Duodenal mucosa (tissue), 2 donors: ENCODE results near the gene SLITRK2.

Source experiments
- H3K27ac ChIP-seq: one replicate; pipeline ENCODE4 v1.7.0; 2013; ENCODE audit warnings: low read depth, low read length
- H3K27me3 ChIP-seq, 2 donors: one replicate each; pipeline ENCODE4 v1.7.0; 2013; ENCODE audit warnings: low read length in 2 of 2, control low read depth in 1 of 2; ENCODE audit not compliant: insufficient read depth in 2 of 2, control insufficient read depth in 1 of 2
- H3K36me3 ChIP-seq, 2 donors: one replicate each; pipeline ENCODE4 v1.7.0; 2013; ENCODE audit warnings: low read length in 2 of 2, control low read depth in 1 of 2; ENCODE audit not compliant: insufficient read depth in 2 of 2, control insufficient read depth in 1 of 2
- H3K4me1 ChIP-seq, 2 donors: one replicate each; pipeline ENCODE4 v1.7.0; 2013; ENCODE audit warnings: low read length in 2 of 2, control low read depth in 1 of 2; ENCODE audit not compliant: insufficient read depth in 2 of 2, control insufficient read depth in 1 of 2
- H3K4me3 ChIP-seq, 2 donors: one replicate each; pipeline ENCODE4 v1.7.0; 2013; ENCODE audit warnings: low read length in 2 of 2, low read depth in 1 of 2
- H3K9ac ChIP-seq, 2 donors: one replicate each; pipeline ENCODE4 v1.7.0; 2013; ENCODE audit warnings: low read length in 2 of 2, low read depth in 1 of 2
- H3K9me3 ChIP-seq, 2 donors: one replicate each; pipeline ENCODE4 v1.7.0; 2013; ENCODE audit warnings: low read length in 2 of 2, control low read depth in 1 of 2; ENCODE audit not compliant: control insufficient read depth in 1 of 2

Gene SLITRK2

GRCh38 chrX:145848857-145849256 lies 31.2 kb downstream of the SLITRK2 start:
- Histone ChIP-seq H3K27me3 (no peaks in the 10 kb centered on the region), H3K27ac (no peak overlapping the region), H3K4me1 (no peaks in the 10 kb centered on the region), H3K9me3 (no peaks in the 10 kb centered on the region), H3K4me3 (no peak overlapping the region), H3K9ac (no peak overlapping the region), H3K36me3 (no peaks in the 10 kb centered on the region)

- H3K4me1 ChIP-seq = no peaks in the 10 kb centered on the region
- H3K36me3 ChIP-seq = no peaks in the 10 kb centered on the region
- no peak overlapping the region for H3K4me3 ChIP-seq
- H3K9ac ChIP-seq = no peak overlapping the region
- no peak overlapping the region for H3K27ac ChIP-seq
- H3K9me3 ChIP-seq = no peaks in the 10 kb centered on the region
- no peaks in the 10 kb centered on the region for H3K27me3 ChIP-seq
These were observed 35.6 kb downstream of the SLITRK2 start for GRCh38 chrX:145853181-145853580.

GRCh38 chrX:145856181-145856580 lies 38.6 kb downstream of the SLITRK2 start:
- no peak overlapping the region for H3K4me3 ChIP-seq

GRCh38 chrX:145861818-145862217 lies 44.2 kb downstream of the SLITRK2 start:
- Histone ChIP-seq H3K27ac (no peak overlapping the region), H3K9ac (no peak overlapping the region), H3K4me1 (no peaks in the 10 kb centered on the region), H3K4me3 (no peak overlapping the region), H3K36me3 (no peaks in the 10 kb centered on the region), H3K9me3 (no peaks in the 10 kb centered on the region), H3K27me3 (no peaks in the 10 kb centered on the region)

More at GRCh38 chrX:145856181-145856580, 38.6 kb downstream of the SLITRK2 start:
- H3K4me1 ChIP-seq = no peaks in the 10 kb centered on the region
- no peaks in the 10 kb centered on the region for H3K36me3 ChIP-seq
- H3K9ac ChIP-seq = no peak overlapping the region
- H3K27me3 ChIP-seq = no peaks in the 10 kb centered on the region
- H3K27ac ChIP-seq = no peak overlapping the region
- no peaks in the 10 kb centered on the region for H3K9me3 ChIP-seq

- H3K9me3 ChIP-seq = no peaks in the 10 kb centered on the region
- H3K36me3 ChIP-seq = no peaks in the 10 kb centered on the region
- H3K27me3 ChIP-seq = no peaks in the 10 kb centered on the region
- H3K4me3 ChIP-seq = no peak overlapping the region
- no peak overlapping the region for H3K27ac ChIP-seq
- no peak overlapping the region for H3K9ac ChIP-seq
- no peaks in the 10 kb centered on the region for H3K4me1 ChIP-seq
These were observed 47.5 kb downstream of the SLITRK2 start for GRCh38 chrX:145865082-145865481.
